HFFc6 (cell line): Measurements from ENCODE around the gene B4GALT3. TPM values are rescaled to one million over a fixed set of nuclear protein-coding genes. Genes with fewer than 3 reads are reported as not detected.
A peak's percentile ranks its signal among the peaks of the same experiment; 100 is the strongest.

Experiments used
- DNase-seq: peaks from one replicate; pipeline ENCODE4 v3.0.0-alpha.2; 2018
- H3K27ac Mint-ChIP-seq: 2 replicates; pipeline ENCODE4 v1.8.0; 2020; ENCODE audit warnings: mild to moderate bottlenecking, mixed read lengths
- H3K27me3 Mint-ChIP-seq: 2 replicates; pipeline ENCODE4 v1.8.0; 2021; ENCODE audit warnings: mild to moderate bottlenecking, moderate library complexity, mixed read lengths; ENCODE audit not compliant: insufficient read depth
- H3K36me3 Mint-ChIP-seq: 2 replicates; pipeline ENCODE4 v1.8.0; 2021; ENCODE audit warnings: low read depth, mixed read lengths
- H3K4me1 Mint-ChIP-seq: 2 replicates; pipeline ENCODE4 v1.8.0; 2020; ENCODE audit warnings: low read depth, mixed read lengths
- H3K4me3 Mint-ChIP-seq: 2 replicates; pipeline ENCODE4 v1.8.0; 2020; ENCODE audit warnings: mild to moderate bottlenecking, moderate library complexity, mixed read lengths
- H3K9me3 Mint-ChIP-seq: 2 replicates; pipeline ENCODE4 v1.8.0; 2020; ENCODE audit warnings: mild to moderate bottlenecking, mixed read lengths
- total RNA-seq, 6 experiments: library from RNA; stranded (reverse); fragmentation: NEBNext Ultra II Directional; extraction: Animal tissue kit (Norgen Biotek cat#: 25700); gene quantifications; 2 replicates in 1 of 6; 3 replicates in 5 of 6; pipeline ENCODE4 v1.2.3, GENCODE V29; 2021
- TF ChIP-seq, protein P1 (sequence below): fragments of 200-600 bp; sonication (generic); IDR thresholded peaks from 2 replicates; pipeline ENCODE4 v1.5.0; 2021; ENCODE audit warnings: antibody characterized with exemption, mild to moderate bottlenecking

The B4GALT3 gene
- total RNA-seq, 6 experiments from 2014 or later, result 31.0 to 38.2 (median 35.4) TPM

DNA sequence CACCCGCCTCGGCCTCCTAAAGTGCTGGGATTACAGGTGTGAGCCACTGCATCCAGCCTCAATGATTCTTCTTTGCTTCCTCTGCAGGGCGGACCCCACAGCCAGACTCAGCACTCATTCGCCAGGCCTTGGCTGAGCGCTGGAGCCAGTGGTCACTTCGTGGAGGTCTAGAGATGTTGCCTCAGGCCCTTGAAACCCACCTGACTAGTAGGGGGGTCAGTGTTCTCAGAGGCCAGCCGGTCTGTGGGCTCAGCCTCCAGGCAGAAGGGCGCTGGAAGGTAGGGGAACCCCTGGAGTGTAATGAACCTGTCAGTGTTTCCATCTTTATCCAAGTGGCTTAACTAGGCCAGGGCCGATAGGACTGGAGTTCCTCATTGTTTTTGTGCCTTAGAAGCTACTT lies 8.4 kb downstream of the B4GALT3 start:
- Mint-ChIP-seq H3K4me3 (no peak overlapping the region), H3K27ac (no peak overlapping the region)
- no peak for DNase-seq

DNA sequence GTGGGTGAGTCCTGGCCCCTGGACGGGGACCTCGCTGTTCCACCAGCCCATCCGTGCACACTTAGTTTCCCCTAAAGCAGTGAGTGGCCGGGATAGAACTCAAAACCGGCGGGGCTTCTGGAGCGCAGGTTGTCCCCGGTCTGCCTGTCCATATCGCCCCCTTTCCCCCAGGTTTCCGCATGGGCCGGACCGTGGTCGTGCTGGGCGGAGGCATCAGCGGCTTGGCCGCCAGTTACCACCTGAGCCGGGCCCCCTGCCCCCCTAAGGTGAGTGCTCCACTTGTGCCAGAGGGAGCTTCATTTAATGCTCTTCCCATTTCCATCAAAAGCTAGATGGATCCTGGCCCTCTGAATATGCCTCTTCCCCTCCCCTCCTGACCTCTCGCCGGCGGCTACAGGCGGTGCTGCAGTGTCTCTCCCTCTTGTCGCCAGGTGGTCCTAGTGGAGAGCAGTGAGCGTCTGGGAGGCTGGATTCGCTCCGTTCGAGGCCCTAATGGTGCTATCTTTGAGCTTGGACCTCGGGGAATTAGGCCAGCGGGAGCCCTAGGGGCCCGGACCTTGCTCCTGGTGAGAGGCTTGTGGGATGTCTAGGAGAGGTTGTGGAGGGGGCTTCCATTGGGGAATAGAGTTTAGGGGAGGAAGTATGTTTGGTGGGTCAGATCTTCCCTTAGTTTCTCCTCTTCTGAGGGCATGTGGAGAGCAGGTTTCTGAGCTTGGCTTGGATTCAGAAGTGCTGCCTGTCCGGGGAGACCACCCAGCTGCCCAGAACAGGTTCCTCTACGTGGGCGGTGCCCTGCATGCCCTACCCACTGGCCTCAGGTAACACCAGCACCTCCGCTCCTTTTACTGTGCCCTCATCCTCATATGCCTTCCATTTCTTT lies 10.4 kb downstream of the B4GALT3 start:
- Mint-ChIP-seq H3K9me3 (no peaks in the 10 kb centered on the region), H3K36me3 (peaks cover 5% of the 10 kb centered on the region; the same call in 1 of the 2 replicates)
- peak; percentile 20 for DNase-seq

More for the DNA sequence above, 8.4 kb downstream of the B4GALT3 start:
- TF ChIP-seq, protein P1, sequence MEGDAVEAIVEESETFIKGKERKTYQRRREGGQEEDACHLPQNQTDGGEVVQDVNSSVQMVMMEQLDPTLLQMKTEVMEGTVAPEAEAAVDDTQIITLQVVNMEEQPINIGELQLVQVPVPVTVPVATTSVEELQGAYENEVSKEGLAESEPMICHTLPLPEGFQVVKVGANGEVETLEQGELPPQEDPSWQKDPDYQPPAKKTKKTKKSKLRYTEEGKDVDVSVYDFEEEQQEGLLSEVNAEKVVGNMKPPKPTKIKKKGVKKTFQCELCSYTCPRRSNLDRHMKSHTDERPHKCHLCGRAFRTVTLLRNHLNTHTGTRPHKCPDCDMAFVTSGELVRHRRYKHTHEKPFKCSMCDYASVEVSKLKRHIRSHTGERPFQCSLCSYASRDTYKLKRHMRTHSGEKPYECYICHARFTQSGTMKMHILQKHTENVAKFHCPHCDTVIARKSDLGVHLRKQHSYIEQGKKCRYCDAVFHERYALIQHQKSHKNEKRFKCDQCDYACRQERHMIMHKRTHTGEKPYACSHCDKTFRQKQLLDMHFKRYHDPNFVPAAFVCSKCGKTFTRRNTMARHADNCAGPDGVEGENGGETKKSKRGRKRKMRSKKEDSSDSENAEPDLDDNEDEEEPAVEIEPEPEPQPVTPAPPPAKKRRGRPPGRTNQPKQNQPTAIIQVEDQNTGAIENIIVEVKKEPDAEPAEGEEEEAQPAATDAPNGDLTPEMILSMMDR, result no peak
- H3K9me3 Mint-ChIP-seq, result no peaks in the 10 kb centered on the region
- H3K27me3 Mint-ChIP-seq, result no peaks in the 10 kb centered on the region; the same call in none of the 2 replicates
- H3K4me1 Mint-ChIP-seq, result peaks cover 44% of the 10 kb centered on the region
- peaks cover 15% of the 10 kb centered on the region for H3K36me3 Mint-ChIP-seq

DNA sequence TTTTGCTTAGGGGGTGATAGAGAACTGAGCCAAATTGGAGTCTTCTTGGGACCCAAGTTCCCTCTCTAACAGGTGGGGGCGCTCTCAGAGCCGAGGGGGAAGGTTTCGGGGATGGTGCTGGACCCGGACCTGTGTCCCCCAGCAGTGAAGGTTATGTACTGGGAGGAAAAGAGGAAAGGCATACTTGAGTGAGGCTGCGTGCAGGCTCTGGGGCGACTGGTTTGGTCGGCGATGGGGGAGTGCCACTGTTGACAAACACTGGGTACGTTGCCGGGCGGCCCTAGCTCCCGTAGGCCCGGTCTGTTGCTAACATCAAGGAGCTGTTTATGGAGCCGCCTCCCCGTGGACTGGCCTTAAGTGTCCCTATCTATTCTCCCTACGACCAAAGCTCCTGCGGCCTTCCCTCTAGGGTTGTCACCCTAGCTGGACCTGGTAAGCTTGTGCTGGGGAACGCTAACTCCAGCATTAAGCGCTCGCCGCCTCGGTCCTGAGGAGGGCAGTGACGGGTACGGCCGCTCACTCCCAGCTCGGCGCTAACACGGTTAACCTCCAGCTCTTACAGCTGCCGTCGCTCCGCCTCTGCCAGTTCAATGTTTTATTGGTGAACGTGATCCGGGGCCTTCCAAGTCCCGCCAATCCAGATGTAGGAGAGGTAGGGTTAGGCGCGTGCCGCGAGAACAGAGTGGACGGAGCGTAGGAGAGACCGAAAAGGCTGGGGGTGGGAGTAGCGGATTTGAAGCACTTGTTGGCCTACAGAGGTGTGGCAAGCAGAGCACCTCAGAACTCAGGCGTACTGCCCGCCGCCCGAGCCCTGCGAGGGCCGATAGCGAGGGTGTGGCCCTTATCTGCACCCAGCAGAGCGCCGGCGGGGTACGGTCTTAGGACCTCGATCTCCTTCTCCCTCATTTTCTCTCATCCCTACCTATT lies 11.3 kb downstream of the B4GALT3 start, which contains the start of gene PPOX:
Gene PPOX, plus strand, starts transcription at position 685 of the 927 bp plus-strand sequence. CDS start 422 bp downstream, outside the sequence.
- no peaks in the 10 kb centered on the region; the same call in none of the 2 replicates for H3K27me3 Mint-ChIP-seq
- DNase-seq, result peak; percentile 99
- H3K9me3 Mint-ChIP-seq, result no peaks in the 10 kb centered on the region
- peak within 1 kb of the TSS; percentile 94 for H3K4me3 Mint-ChIP-seq
- H3K27ac Mint-ChIP-seq, result peak within 1 kb of the TSS; percentile 100
- TF ChIP-seq, protein P1, result peak; percentile 74
- peaks cover 2% of the 10 kb centered on the region for H3K36me3 Mint-ChIP-seq
- H3K4me1 Mint-ChIP-seq, result peaks cover 30% of the 10 kb centered on the region

More for the DNA sequence above, 10.4 kb downstream of the B4GALT3 start:
- TF ChIP-seq, protein P1, result no peak
- peaks cover 25% of the 10 kb centered on the region for H3K4me1 Mint-ChIP-seq
- H3K4me3 Mint-ChIP-seq, result peak overlapping the region; percentile 94
- H3K27me3 Mint-ChIP-seq, result no peaks in the 10 kb centered on the region; the same call in none of the 2 replicates
- peak overlapping the region; percentile 100 for H3K27ac Mint-ChIP-seq

DNA sequence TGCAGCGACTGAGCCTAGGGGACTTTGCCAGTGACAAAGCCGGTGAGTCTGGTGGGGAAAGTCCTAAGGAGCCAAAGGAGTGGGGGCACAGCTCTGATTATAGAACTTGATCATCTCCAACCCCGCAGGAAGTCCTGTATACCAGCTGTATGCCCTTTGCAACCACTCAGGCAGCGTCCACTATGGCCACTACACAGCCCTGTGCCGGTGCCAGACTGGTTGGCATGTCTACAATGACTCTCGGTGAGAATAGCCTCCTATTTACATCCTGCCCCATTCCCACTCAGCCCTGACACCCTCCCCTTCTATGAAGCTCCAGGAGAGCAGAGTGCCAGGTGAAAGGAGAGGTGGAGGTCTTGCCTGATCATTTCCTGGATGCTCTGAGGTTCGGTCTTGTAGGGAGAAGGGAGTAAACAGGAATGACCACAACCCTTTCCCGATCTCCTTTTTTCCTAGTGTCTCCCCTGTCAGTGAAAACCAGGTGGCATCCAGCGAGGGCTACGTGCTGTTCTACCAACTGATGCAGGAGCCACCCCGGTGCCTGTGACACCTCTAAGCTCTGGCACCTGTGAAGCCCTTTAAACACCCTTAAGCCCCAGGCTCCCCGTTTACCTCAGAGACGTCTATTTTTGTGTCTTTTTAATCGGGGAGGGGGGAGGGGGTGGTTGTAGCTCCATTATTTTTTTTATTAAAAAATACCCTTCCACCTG lies 12.3 kb downstream of the B4GALT3 start:
- no peaks in the 10 kb centered on the region for H3K9me3 Mint-ChIP-seq
- TF ChIP-seq, protein P1, result no peak
- no peak for DNase-seq
- no peaks in the 10 kb centered on the region; the same call in none of the 2 replicates for H3K27me3 Mint-ChIP-seq
- H3K36me3 Mint-ChIP-seq, result peaks cover 3% of the 10 kb centered on the region; the same call in 1 of the 2 replicates
- H3K4me1 Mint-ChIP-seq, result peaks cover 35% of the 10 kb centered on the region
- H3K27ac Mint-ChIP-seq, result peak overlapping the region; percentile 100
- peak overlapping the region; percentile 94 for H3K4me3 Mint-ChIP-seq
